ENCODE results near the gene HADHB.

Gene HADHB

GRCh38 chr2:26244309-26245230 is at the start of gene HADHB, which contains the start of gene HADHA:
Gene HADHB, plus strand, starts transcription at chr2:26244939. Its CDS starts 9,316 bp downstream, at chr2:26254255.
Gene HADHA, minus strand, starts transcription at chr2:26244632. Its CDS starts 36 bp downstream, at chr2:26244596.
- peak; percentile 52 for DNase-seq (ENCODE audit: low read depth)

DNA sequence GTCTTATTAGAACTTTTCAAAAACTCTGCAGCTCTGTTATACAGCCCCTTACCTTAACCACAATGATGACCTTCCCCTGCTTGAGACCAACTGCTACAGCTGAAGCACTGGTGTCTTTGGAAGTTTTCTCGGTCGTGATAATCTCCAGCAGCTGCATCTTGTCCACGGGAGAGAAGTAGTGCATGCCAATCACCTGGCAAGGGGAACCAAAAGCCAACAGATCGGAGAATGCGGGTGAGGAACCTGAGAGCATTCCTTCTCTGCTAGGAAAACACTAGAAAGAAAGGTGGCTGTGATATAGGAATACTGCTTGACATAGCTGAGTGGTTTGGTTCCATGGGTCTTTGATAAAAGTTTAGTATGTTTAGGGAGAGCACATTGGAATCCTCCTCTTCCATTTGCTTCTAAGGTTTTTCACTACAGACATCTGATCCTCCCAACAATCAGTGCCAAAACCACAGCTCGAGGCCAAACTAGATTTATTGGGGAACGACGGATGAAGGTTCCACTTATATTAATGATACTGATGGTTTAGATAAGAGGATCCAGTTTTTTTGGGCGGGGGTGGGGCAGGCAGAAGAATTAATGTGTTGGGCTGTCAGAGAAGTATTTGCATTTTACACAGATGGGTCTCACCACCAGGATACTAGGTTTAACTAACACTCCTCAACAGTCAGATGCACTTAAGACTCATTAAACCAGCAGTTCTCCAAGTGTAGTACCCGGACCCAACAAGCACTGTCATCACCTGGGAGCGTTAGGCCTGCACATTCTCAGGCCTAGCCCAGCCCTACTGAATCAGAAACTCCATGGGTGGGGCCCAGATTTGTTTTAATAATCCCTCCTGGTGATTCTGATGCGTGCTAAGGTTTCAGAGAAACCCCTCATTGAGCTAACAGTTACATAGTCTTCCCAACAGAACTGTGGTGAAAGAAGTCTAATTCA is 49.4 kb upstream of the HADHB start:
- DNase-seq (ENCODE audit: low read depth): no peak

DNA sequence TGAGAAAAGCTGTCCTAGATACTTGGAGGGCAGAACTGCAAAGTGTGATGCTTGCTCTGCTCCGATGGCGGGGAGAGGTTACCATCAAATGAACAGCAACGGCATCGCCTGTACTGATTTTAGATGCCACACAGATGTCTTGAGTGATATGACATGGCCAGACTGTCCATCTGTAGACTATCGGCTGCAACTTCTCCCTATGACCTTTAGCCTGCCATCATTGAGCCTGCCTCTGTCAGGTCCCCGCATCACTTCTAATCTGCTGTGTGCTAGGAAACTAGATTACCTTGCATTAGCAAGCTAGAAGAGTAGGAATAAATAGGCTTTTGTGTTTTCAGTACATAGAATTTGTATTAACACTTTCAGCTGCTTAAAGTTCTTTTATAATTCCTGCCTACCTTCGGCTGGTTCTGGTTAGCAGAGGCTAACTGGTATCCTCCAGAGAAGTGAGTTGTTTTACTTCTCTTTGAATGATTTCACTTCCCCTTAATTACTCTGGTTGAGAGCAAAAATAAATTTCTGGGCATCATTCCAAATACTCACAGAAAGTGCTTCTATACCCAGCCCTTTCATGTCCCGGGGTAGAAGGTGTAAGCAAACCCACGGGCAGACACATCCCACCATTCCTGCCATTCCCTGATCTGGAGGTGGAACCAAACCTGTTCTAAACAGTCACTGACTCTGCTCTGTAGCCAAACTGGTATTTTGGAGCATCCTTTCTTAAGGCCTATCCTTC is 47.9 kb upstream of the HADHB start:
- no peak for DNase-seq (ENCODE audit: low read depth)

- no peak for DNase-seq (ENCODE audit: low read depth)
These were observed 47.2 kb upstream of the HADHB start for GRCh38 chr2:26197516-26197915.

DNA sequence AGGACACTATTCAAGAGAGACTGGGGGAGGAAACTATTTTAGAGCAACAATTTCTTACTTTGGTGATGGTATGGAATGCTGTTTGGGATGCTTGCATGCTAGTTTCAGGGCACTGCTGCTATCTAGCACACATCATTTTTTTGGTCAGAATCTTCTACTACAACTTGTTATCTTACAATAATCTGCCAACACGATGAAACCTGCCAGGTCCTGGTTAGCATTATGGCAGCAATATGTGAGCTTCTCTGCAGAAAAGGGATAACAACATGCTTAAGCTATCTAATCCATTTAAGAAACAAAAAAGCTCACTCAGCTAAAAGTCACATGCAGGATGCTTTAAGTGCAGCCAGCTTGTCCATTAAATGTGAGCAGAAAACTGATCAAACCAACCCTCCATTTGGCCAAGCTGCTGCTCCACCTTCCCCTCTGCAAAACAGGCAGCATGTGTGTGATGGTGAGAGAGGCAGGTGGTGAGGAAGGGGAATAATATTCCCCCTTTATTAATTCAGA is 41.7 kb upstream of the HADHB start:
- no peak for DNase-seq (ENCODE audit: low read depth)

GRCh38 chr2:26203906-26204305 is 40.8 kb upstream of the HADHB start:
- no peak for DNase-seq (ENCODE audit: low read depth)

DNA sequence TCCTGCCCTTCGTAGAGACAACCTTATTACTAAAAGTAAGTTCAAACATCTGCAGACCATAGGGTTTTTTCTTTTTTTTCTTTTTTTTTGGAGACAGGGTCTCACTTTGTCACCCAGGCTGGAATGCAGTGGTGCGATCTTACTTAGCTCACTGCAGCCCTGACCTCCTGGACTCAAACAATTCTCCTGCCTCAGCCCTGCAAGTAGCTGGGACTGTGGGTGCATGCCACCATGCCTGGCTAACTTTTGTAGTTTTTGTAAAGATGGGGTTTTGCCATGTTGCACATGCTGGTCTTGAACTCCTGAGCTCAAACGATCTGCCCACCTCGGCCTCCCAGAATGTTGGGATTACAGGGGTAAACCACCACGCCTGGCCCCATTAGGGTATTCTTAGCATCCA is 32.7 kb upstream of the HADHB start:
- DNase-seq (ENCODE audit: low read depth): no peak

DNA sequence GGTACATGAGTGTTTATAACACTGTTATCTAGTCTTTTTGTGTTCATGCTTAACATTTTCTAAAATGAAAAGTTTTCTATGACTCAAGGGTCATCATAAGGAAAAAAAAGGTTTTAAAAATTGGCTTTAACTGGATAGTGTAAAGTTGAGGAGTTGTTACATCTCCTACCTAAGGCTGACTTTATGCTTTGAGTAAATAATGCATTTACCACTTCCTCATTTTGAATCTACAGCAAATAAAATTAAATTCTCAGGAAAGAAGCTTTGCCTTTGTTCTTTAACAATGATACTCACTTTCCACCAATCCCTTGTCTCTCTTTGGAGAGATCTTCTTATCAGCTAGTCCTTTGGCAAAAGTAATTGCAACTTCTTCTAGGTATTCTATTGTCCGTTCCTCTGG is 30.0 kb upstream of the HADHB start:
- no peak for DNase-seq (ENCODE audit: low read depth)

DNA sequence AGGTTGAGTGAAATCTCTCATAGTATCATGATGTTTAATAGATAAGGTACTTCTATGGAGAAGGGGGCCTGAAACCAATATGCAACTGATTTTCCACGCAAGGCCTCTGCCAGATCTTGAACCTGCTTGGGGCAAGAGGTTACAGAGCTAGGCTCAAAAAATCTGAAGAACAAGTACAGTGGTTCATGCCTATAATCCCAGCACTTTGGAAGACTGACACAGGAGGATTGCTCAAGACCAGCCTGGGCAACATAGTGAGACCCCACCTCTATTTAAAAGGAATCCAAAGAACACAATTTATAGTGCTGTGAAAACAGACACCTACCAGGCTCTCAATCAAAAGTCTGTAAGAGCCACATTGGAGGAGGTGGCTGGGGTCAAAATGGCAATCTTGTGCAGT is 28.9 kb upstream of the HADHB start:
- no peak for DNase-seq (ENCODE audit: low read depth)

DNA sequence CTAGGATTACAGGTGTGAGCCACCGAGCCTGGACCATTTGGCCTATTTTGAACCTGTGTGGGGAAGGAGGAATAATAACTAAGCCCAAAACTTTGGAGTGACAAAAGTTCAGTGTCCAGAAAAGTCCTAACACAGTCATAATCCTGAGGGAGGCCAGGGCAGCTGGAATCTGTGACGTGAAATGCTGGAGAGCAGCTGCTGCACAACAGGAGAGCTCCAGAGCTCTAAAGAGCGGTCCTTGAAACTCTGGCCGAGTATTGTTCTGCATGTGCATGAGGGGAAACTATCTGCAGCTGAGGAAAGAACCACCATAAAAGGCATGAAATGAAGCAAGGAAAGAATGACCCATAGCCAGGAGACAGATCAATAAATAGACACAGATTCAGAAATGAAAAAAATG is 28.2 kb upstream of the HADHB start:
- DNase-seq (ENCODE audit: low read depth): no peak

GRCh38 chr2:26217720-26218119 is 27.0 kb upstream of the HADHB start:
- no peak for DNase-seq (ENCODE audit: low read depth)

- DNase-seq (ENCODE audit: low read depth): no peak
These were observed 21.7 kb upstream of the HADHB start for GRCh38 chr2:26223018-26223417.

GRCh38 chr2:26224095-26224494 is 20.6 kb upstream of the HADHB start:
- DNase-seq (ENCODE audit: low read depth): no peak

DNA sequence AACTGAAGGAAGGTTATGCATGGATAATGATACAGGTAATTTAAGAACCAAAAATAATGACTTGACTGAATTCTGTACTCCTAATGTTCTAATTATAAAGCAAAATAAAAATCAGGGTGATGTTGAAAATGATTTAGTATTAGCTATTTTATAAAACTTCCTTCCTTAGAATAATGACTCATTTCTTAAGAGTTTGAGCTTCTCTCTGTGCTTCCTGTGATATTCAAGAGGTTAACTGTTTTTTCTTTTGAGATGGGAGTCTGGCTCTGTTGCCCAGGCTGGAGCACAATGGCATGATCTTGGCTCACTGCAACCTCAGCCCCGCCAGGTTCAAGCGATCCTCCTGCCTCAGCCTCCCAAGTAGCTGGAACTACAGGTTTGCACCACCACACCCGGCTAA is 15.1 kb upstream of the HADHB start:
- DNase-seq (ENCODE audit: low read depth): no peak

GRCh38 chr2:26230806-26231205 is 13.9 kb upstream of the HADHB start:
- no peak for DNase-seq (ENCODE audit: low read depth)

- no peak for DNase-seq (ENCODE audit: low read depth)
These were observed 9.7 kb upstream of the HADHB start for GRCh38 chr2:26235089-26235488.

DNA sequence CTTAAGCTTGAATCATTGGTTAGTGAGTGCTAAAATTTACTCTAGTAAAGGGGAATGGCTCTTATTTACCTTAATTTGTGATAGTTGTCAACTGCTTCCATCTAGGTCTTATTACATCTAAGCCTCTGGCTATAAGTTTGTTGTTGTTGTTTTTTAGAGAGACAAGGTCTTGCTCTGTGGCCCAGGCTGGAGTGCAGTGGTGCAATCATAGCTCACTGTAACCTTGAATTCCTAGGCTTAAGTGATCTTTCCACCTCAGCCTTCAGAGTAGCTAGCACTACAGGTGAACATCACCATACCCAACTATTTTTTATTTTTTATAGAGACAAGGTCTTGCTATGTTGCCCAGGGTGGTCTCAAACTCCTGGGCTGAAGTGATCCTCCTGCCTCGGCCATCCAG is 6.9 kb upstream of the HADHB start:
- DNase-seq (ENCODE audit: low read depth): no peak

DNA sequence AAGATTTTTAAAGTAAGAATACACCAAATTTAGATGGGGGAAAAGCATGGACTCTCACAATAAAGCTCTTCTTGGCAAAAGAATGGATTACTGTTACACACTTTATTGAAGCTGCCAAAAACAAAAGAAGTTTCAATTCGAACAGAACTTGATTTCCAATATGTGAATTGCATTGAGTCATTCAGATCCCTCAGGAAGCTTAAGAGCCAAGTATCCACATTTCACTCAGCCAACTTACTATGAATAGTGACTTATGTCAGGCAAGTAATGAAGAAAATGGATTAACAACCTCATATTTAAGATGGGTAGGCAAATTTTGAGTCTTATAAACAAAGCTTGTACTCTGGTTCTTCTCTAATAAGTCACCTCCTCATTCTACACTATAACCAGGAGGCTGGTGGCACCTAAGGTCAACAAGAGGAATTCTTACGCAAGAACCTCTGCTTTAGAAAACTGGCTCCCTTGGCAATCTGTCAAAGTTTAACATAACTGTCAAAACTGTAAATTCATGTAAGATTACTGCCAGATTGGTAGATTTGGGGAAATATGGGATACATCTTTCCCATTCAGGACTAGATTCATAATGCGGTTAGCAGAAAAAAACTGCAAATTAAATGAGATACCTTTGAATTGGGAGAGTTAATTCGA is 6.3 kb upstream of the HADHB start:
- no peak for DNase-seq (ENCODE audit: low read depth)

DNA sequence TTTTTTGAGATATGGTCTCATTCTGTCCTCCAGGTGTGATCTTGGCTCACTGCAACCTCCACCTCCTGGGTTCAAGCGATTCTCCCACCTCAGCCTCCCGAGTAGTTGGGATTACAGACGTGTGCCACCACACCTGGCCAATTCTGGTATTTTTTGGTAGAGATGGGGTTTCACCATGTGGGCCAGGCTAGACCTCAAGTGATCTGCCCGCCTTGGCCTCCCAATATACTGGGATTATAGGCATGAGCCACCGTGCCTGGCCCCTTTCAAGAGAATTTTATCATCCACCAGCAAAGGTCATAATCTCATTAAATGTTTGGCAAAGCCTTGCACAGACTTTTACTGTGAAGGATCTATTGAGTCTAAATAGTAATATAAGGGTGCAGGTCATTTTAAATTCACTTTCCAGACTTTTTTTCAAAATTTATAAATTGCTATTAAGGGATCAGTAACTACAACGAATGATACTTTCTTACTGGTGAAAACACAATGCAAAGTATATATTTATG is 2.8 kb upstream of the HADHB start:
- DNase-seq (ENCODE audit: low read depth): no peak

DNA sequence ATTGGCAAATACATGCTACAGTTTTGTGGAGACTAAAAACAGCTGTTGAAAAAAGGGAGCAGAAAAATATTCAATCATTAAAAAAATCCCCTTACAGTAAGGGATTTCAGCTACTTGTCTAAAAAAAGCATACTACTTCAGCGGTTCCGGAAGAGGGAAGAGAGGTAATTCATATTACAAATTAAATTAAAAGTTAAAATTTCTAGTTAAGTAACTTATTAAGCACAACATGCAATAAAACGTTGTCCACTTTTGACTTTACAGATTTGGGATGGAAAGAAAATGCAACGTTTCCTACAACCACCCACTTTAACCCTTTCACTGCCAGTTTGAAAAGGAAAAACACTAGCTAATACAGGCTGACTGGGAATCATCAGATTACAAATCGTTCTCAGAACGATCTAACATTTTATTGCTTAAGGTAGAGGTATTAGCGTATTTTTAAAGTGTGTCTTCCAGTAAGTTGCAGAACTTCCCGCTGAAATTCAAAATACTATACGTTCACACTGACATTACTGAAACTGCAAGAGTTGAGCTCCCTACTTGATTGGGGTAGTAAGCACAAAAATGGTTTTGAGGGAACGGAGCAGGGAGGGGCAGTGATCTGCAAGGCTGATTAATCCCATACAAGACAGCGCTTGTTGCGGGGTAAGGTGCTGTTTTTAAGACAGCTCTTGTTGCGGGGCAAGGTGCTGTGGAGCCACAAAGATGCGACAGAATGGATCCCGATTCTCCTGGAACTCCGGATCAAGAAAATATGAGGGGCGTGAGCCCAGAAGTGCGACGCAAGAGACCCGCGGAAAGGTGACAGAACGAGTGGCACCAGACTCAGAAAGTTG is 1.1 kb upstream of the HADHB start:
- DNase-seq (ENCODE audit: low read depth): no peak
